Anterior cingulate cortex (tissue), 58 donors: ENCODE results near the gene SLC12A8.

Experiments used
- DNase-seq, 58 donors: peaks; one replicate each; lab custom pipeline; 2025; lab: John Stamatoyannopoulos, UW

The SLC12A8 gene

DNA sequence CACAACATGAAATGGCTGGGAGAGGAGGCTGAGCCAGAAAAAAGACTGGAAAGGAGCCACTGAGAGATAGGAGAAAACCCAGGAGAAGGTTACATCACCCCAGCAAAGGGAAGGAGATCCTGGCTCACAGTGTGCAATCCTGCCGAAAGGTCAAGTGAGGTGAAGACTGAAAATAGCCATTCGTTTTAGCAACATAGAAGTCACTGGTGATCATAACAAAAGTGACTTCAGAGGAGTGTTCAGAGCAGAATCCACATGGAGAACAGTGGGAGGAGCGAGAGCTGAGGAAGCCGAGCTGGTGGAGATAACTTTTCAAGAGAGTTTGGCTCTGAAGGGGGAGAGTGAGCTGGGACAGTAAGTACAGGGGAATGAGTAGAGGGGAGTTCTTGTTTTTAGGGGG lies 151.4 kb downstream of the SLC12A8 start:
- DNase-seq: no peak

DNA sequence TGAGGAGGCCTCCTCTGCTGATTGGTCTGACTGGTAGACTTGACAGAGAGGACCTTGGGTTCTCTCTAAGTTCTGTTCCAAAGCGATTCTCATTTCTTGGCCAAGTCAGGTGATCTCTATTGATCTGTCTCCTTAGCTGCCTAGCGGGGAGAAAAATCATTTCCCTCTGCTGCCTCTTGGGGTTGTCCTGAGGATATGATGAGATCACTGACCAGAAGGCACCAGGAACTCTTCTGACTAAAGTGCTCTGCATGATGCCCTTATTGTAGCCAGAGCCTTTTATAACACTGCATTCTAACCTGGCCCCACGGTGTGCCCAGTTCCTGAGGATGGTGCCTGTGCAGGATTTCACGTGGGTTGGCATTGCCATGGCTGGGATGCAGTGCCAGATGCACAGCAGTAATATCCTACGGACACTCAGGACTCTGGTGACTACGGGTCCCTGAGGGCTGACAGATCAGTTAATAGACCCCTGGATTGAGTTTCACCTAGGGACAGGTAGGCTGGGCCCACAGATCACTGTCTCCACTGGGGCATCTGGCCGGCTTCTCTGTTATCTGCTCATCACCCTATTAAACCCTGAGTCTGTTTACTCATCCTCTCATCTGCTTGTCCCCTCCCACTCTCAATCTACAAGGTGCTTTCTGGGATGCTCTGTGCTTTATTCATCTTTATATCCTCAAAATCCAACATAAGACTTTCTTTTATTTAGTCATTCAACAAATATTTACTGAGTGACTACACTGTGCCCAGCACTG lies 152.9 kb downstream of the SLC12A8 start:
- no peak for DNase-seq

DNA sequence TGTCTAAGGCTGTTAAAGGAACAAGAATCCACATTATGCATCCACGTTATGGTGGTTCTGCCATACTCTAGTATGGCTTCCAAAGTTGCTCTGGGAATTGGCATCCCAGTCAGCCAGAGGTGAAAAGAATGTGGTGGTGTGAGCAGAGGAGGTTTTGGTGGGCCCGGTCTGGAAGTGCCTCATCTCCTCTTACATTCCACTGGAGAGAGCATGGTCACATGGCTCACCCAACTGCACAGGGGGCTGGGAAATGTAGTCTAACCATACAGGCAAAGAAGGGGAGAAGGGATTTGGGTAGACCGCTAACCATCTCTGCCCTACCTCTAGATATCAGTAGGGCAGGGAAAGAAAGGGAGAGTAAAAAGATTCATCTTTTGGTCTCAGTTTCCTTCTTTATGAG lies 153.6 kb downstream of the SLC12A8 start:
- DNase-seq: no peak

DNA sequence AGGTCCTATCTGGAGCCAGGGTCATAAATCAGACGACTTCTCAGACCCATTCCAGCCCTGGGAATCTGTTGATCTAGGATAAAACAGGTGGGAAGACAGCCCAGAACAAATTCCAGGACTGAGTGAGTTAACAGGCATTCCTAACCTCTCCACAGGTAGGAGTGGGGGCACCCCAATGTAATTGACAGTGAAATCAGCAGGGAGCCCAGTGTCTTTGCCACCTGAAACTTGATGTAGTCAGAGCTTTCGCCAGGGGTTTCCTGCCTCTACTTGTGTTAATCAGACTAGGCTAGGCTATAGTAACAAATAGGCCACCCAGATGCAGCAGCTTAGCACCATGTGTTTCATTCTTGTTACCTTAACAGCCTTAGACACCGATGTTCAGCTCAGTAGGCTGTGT lies 154.0 kb downstream of the SLC12A8 start:
- DNase-seq: no peak

DNA sequence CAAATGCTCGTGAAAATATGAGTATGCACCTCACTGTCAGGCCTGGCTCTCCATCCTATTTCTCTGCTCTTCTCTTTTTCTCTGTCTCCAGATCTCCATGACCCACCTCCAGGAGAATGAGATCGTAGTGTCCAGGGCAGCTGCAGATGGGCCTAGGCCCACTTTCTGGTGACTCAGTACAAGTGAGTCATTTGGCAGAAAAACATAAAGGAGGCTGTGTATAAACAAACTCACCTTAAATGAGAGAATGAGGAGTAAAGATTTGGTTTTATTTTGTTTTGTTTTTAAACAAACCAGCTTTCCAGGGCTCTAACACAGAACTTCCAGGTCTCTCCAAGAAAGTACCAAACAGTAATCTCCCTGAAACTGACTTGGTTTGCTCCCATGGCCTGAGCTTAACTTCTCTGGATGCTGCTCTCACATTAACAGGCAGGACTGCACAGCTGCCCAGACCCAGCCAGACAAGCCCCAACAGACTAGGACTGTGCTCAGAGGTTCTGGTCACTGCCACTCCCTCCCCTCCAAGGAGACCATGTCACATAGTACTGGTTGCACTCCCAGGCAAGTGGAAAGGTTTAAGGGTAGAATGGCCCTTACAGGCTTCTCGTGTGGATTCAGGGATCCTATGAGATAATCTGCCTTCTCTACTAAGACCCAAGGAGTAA lies 155.2 kb downstream of the SLC12A8 start:
- no peak for DNase-seq

DNA sequence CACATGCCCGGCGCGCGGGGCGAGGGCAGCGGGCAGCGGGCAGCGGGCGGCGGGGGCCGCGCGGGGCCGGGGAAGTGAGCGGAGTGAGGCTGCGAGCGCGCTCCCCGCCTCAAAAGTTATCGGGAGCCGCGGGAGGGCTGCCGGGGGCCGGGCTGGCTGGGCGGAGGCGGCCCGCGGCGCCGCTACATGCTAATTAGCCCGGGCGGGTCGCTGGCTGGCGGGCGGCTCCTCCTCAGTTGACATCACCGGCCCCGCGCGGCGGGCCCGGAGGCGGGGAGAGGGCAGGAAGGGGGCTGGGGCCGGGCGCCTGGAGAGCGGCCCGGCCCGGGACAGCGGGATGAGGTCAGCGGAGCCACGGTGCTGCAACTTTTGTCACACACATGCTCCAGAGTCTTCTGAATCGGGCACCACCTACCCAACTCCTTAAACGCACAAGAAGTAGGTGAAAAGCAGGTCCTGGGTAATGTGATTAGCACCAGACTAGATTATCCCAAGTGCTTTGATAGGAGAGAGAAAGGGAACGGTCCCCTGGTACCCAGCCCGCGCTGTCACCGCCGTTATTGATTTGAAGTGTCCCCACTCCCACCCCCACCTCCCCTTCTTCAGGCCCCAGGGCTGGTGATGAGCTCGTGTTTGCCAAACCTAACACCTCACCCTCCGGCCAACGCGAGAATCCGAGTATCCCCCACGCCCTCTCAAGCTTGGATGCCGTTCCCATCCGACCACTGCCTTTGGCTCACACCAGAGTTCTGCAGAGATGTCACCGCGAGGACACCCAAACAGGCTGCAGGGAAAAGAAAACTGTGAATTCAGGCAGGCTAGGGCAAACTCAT lies 156.4 kb downstream of the SLC12A8 start, which contains the start of gene HEG1:
HEG1 (minus strand) TSS at position 85 of the 833 bp plus-strand sequence. CDS start 107 bp downstream, outside the sequence.
- DNase-seq: peak in 53 of 58 donors; percentile 18 to 92 (median 66)

DNA sequence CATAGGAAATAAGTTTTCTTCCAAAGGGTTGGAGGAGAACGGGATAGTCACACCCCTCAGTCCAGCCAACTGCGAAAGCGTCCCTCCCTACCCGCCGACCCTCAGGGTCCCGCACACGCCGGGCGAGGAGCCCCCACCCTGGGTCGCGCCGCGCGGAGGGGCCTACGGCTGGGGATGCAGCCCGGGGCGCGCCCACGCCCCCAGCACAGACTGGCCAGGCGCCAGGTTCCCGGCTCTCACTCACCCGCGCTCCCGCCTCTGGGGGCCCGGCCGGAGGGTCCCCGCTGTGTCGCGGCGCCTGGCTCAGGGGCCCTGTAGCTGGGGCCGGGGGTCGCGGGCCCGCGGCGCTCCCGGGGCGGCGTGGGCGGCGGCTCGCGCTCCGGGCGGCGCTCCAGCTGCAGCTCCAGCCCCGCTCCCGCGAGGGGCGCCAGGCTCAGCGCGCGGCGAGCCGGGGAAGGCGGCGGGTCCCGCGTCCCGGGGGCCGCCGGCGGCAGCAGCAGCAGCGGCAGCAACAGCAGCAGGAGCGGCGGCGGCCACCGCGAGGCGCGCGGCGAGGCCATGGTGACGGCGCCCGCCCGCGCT lies 157.1 kb downstream of the SLC12A8 start:
- peak in 6 of 58 donors; percentile 29 to 66 (median 55) for DNase-seq

DNA sequence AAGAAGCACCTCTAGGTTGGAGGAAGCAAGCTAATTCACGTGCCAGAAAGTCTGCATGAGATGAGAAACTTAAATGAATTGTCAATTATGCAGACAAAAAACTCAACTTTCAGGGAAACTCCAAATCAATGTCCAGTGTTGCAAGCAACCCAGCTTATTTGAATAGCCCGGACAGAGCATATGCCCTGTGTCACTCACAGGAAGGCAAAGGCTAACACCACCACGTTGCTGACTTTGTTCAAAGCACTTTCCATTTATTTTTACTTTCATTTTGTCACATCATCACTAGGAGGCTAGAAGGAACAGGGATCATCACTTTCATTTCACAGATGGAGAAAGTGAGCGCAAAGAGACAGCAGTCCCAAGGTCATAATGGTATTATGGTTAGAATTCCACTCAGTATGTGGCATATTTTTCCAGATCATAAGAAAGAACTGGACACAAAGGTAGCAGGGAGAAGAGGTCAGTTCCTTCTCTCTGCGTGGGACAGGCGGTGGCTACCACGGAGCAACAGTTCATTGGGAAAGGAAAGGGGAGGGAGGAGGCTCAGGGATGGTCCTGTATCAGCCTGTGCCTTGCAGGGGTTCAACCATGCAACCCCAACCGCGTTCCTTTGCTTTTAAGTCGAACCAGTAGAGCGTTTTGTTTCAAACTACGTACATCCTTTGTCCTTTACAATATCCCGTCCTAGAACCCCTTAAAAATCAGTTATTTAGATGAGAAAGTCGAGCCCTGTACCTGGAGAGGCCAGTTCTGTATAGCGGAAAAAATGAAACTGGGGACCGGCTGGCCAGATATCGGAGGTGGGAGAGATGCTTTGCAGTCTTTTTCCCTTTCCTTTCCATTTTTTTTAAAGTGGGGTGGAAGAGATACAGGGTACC lies 157.9 kb downstream of the SLC12A8 start:
- peak in 9 of 58 donors; percentile 5 to 61 (median 43) for DNase-seq

DNA sequence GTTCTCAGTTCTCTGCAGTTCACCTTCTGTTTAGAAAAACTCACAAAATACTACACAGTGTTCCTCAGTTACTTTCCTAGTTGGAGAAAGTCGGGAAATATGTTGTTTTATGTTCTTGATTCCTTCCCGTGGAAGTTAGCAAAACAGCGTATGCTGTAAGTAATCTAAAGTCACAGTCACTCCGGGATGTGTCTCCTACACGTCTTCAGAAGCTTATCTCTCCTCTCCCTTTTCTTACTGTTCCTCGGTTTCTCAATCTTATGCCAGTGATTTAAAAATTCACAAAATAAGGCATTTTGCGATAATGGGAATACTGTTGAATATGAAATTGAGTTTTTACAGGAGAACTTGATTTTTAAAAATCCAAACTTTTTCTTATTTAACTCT lies 158.5 kb downstream of the SLC12A8 start:
- DNase-seq: no peak

DNA sequence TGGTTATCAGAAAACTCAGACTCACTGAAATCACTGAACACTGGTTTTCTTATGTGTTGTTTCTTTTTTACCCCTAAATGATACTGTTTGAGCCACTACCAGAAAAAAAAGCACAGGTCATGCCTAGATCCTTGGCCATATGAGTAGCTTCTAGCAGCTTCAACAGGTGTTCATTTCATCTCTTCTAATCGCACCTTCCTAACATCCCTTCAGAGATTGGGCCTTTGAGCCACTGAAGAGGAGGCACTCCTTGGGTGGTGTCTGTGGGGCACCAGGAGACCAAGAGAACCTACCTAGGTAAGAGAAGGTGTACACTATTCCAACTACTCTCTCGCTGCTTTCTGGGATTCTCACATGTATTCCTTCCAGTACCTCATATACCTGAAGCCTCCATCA lies 159.2 kb downstream of the SLC12A8 start:
- no peak for DNase-seq

DNA sequence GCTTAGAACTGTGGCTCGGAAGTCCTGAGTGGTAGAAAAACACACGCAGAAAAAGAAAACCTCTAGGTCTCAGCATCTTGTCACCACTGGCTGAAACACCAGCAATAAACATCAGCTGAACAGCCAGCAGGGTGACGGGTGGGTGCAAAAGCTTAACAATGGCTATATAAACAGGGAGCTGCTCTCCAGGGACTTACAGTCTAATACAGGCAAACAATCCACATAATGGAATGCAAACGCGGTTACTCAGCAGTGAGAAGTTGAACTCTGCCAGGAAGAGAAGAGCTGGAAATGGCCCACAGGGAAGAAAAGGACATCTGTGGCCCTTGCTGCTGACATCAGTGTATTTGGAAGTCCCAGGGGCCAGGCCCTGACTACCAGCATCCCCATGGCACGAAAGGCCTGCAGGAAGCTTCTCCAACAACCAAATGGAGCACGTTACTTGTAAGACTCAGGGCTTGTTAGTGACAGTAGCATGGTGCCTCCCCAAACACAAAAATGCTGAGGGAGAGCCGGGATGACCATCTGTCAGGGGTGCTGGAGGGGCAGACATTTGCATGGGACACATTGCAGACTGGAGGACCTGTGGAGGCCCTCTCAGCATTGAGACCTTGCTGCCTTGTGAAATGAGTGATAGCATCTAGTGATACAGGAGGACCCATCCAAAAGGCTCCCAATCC lies 159.8 kb downstream of the SLC12A8 start:
- DNase-seq: peak in 13 of 58 donors; percentile 13 to 51 (median 28)

DNA sequence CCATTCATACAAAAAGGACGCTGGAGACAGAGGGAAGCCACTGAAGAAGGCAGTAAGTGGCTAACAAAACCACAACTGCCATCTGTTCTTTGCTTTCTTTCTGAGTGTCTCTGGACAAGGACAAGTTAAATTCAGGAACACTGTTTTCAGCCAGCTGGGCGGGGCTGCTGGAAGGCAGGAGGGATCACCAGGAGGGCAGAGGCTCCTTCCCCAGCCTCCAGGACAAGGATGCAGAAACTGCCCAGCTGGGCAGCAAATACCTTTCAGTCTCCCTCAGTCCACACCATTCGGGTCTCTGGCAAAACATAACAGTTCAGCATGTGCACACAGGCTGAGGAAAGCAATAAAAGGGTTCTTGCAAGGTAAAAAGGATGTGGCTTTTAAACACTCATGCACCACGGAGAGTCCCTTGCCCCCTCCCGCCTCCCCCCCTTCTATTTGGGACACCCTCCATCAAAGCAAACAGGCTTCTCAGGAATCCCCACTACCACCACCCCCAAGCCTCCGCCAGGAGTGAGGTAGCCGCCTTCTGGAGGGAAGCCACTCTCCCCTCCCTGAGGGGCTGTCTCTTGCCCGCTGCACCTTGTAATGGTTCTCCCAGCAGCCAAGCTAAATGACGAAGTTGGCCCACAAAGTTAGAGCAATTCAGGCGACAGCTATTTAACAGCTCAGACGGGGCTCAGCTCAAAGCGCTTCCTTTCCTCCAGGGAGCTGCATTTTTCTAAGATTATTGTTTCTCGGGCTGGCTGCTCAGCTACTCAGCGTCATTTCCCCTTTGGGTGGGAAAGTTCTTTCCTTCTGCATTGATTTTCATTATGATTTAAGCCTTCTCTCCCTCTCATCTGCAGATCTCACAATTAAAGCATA lies 160.6 kb downstream of the SLC12A8 start:
- DNase-seq: peak in 22 of 58 donors; percentile 12 to 63 (median 29)

DNA sequence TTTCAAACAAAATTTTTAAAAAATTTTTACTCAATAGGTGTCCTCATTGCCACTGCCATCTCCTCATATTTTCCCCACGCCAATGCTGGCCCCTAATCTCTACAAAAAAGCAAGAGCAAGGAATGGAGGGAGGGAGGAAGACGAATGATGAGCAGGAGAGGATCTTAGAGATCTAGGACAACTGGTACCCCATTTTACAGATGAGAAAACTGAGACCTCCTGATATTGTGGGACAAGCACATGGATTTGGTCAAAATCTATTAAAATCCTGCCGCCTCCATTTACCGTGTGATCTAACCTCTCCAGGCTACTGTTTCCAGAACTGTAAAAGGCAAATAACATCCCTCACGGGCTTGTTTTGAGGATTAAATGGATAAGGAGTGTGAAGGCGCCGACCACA lies 161.3 kb downstream of the SLC12A8 start:
- no peak for DNase-seq

DNA sequence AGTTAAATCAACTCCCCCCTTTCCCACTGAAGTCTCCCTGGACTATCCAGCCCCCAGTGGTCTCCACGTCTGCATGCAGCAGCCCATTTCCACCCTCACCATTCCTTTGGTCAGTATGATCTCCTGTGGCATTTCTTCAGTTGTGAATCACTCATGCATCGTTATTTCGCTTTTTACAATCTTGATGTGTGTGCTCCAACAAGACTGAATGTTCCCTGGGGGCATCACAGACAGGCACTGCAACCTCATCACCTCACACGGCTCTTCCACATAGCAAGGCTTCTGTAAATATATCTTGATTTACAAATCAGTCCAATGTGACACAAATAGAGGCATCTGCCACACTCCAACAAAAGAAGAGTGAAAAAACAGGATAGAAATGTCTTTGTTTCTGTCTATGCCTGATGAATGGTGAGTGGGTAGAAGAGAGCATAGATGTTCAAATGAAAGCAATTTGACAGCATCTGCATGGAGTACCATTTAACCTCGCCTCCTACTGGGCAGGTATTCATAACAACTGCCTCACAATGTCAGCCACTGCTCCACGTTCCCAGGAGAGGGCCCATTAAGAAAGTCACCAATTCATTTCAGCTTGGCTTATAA lies 162.0 kb downstream of the SLC12A8 start:
- no peak for DNase-seq

DNA sequence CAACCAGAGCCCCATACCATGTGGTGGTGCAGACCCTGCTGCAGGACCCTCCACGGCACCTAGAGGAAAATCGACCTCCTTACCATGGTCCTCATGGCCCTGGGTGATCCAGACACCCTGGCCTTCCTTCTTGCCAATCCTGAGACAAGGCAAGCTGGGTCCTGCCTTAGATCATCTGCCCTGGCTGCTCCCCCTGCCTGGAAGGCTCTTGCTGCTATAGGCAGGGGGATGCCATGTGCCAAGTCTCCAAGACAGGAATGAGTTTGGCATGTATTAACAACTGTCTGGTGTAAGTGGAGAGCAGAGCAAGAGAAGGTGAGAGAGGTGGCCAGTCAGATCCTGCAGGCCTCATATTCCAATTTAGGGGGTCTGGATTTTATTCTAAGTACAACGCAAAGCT lies 164.3 kb downstream of the SLC12A8 start:
- DNase-seq: no peak

DNA sequence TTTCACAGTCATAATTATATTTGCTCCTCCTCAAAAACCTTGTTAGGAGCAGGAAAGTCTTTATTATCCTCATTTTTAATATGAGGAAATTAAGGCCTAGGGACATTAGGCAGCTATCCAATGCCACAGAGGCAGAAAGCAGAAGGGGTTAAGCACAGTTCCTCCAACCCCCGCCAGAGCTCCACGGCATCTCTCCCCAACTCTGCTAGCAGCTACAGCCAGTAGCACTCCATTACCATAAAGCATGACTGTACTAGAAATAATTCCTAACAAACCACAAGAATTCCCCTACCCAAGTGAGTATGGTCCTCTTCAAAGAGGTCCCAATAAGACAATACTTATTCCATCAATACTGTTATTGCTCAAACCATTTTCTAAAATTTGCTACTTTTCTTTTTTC lies 166.6 kb downstream of the SLC12A8 start:
- DNase-seq: no peak

DNA sequence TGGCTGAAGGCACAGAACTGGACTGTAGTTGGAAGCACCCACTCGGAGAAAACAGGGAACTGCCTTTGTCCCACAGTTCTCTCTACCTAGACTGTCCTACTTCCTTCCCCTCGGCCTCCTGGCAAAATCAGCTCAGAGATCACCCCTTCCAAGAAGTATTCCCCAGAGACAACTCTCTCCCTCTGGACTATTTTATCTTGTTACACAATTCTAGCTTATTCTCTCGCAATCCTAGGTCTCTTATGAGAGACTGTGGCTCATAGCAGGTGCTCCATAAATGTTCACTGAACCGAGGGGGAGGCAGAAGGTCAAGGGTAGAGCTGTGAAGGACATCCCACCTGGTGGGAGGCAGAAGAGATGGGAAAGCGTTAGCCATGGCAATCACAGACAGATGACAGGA lies 167.4 kb downstream of the SLC12A8 start:
- no peak for DNase-seq
